IPS-18a (cell line): ENCODE data around the gene GALNTL6.
"Not testable (repeated sequence)": the region's sequence is repeated elsewhere in the genome, so short reads cannot be mapped to it uniquely, and the experiment has no call there.

Source experiments
- H3K27ac ChIP-seq: one replicate; pipeline ENCODE4 v1.5.1; 2013; ENCODE audit warnings: low read length
- H3K27me3 ChIP-seq: one replicate; pipeline ENCODE4 v1.6.1; 2013; ENCODE audit warnings: mild to moderate bottlenecking, low read length; ENCODE audit not compliant: control insufficient read depth, insufficient read depth
- H3K36me3 ChIP-seq: one replicate; pipeline ENCODE4 v1.6.1; 2013; ENCODE audit warnings: low read depth, low read length; ENCODE audit not compliant: control insufficient read depth
- H3K4me1 ChIP-seq: one replicate; pipeline ENCODE4 v1.6.1; 2013; ENCODE audit warnings: low read depth, low read length; ENCODE audit not compliant: control insufficient read depth
- H3K4me3 ChIP-seq: one replicate; pipeline ENCODE4 v1.5.1; 2013; ENCODE audit warnings: low read length
- H3K9ac ChIP-seq: one replicate; pipeline ENCODE4 v1.6.1; 2013; ENCODE audit warnings: mild to moderate bottlenecking, low read length, moderate library complexity
- H3K9me3 ChIP-seq: one replicate; pipeline ENCODE4 v1.6.1; 2013; ENCODE audit warnings: low read depth, low read length; ENCODE audit not compliant: control insufficient read depth

GALNTL6 gene

GRCh38 chr4:173014836-173015235 is 1201.6 kb downstream of the GALNTL6 start:
- no peaks in the 10 kb centered on the region for H3K27me3 ChIP-seq
- no peak overlapping the region for H3K9ac ChIP-seq
- H3K36me3 ChIP-seq, result no peaks in the 10 kb centered on the region
- H3K27ac ChIP-seq, result no peak overlapping the region
- no peak overlapping the region for H3K4me3 ChIP-seq
- H3K4me1 ChIP-seq, result peaks cover 22% of the 10 kb centered on the region
- H3K9me3 ChIP-seq, result no peaks in the 10 kb centered on the region

- Histone ChIP-seq H3K4me3 (no peak overlapping the region), H3K9ac (no peak overlapping the region), H3K27me3 (no peaks in the 10 kb centered on the region), H3K36me3 (no peaks in the 10 kb centered on the region), H3K27ac (no peak overlapping the region), H3K4me1 (peaks cover 22% of the 10 kb centered on the region), H3K9me3 (no peaks in the 10 kb centered on the region)
These were observed 1204.6 kb downstream of the GALNTL6 start for GRCh38 chr4:173017802-173018201.

- no peak overlapping the region for H3K27ac ChIP-seq
- peaks cover 17% of the 10 kb centered on the region for H3K4me1 ChIP-seq
- H3K9ac ChIP-seq, result no peak overlapping the region
- H3K36me3 ChIP-seq, result no peaks in the 10 kb centered on the region
- no peaks in the 10 kb centered on the region for H3K27me3 ChIP-seq
- H3K4me3 ChIP-seq, result no peak overlapping the region
- H3K9me3 ChIP-seq, result no peaks in the 10 kb centered on the region
These were observed 1205.2 kb downstream of the GALNTL6 start for GRCh38 chr4:173018446-173018845.

- no peaks in the 10 kb centered on the region for H3K27me3 ChIP-seq
- no peak overlapping the region for H3K9ac ChIP-seq
- H3K36me3 ChIP-seq, result no peaks in the 10 kb centered on the region
- H3K27ac ChIP-seq, result no peak overlapping the region
- no peaks in the 10 kb centered on the region for H3K9me3 ChIP-seq
- H3K4me1 ChIP-seq, result peaks cover 8% of the 10 kb centered on the region
- no peak overlapping the region for H3K4me3 ChIP-seq
These were observed 1206.5 kb downstream of the GALNTL6 start for GRCh38 chr4:173019664-173020063.

GRCh38 chr4:173021746-173022573 is 1208.8 kb downstream of the GALNTL6 start:
- not testable (repeated sequence) for H3K4me1 ChIP-seq, H3K9ac ChIP-seq, H3K4me3 ChIP-seq, H3K27me3 ChIP-seq, H3K9me3 ChIP-seq, H3K36me3 ChIP-seq, H3K27ac ChIP-seq

GRCh38 chr4:173024203-173024602 is 1211.0 kb downstream of the GALNTL6 start:
- Histone ChIP-seq H3K4me1 (peaks cover 9% of the 10 kb centered on the region), H3K27me3 (no peaks in the 10 kb centered on the region), H3K9me3 (no peaks in the 10 kb centered on the region), H3K4me3 (no peak overlapping the region), H3K27ac (no peak overlapping the region), H3K36me3 (no peaks in the 10 kb centered on the region), H3K9ac (no peak overlapping the region)

GRCh38 chr4:173025131-173025530 is 1211.9 kb downstream of the GALNTL6 start:
- Histone ChIP-seq H3K36me3 (no peaks in the 10 kb centered on the region), H3K9ac (no peak overlapping the region), H3K4me3 (no peak overlapping the region), H3K4me1 (peaks cover 10% of the 10 kb centered on the region), H3K27ac (no peak overlapping the region), H3K9me3 (no peaks in the 10 kb centered on the region), H3K27me3 (no peaks in the 10 kb centered on the region)

- Histone ChIP-seq H3K9ac (no peak overlapping the region), H3K9me3 (no peaks in the 10 kb centered on the region), H3K36me3 (no peaks in the 10 kb centered on the region), H3K27me3 (no peaks in the 10 kb centered on the region), H3K4me3 (no peak overlapping the region), H3K4me1 (peaks cover 28% of the 10 kb centered on the region), H3K27ac (no peak overlapping the region)
These were observed 1224.0 kb downstream of the GALNTL6 start for GRCh38 chr4:173037242-173037641.

- H3K4me1 ChIP-seq, result peaks cover 28% of the 10 kb centered on the region
- peak overlapping the region; percentile 27 for H3K9ac ChIP-seq
- H3K36me3 ChIP-seq, result no peaks in the 10 kb centered on the region
- no peaks in the 10 kb centered on the region for H3K27me3 ChIP-seq
- H3K27ac ChIP-seq, result no peak overlapping the region
- no peaks in the 10 kb centered on the region for H3K9me3 ChIP-seq
- no peak overlapping the region for H3K4me3 ChIP-seq
These were observed 1225.1 kb downstream of the GALNTL6 start for GRCh38 chr4:173038192-173038896.

GRCh38 chr4:173039617-173040577 is 1226.7 kb downstream of the GALNTL6 start:
- Histone ChIP-seq H3K27me3 (no peaks in the 10 kb centered on the region), H3K36me3 (no peaks in the 10 kb centered on the region), H3K4me3 (no peak overlapping the region), H3K9ac (no peak overlapping the region), H3K27ac (no peak overlapping the region), H3K9me3 (no peaks in the 10 kb centered on the region), H3K4me1 (peaks cover 28% of the 10 kb centered on the region)

- H3K4me1 ChIP-seq, result peaks cover 28% of the 10 kb centered on the region
- no peaks in the 10 kb centered on the region for H3K9me3 ChIP-seq
- no peak overlapping the region for H3K27ac ChIP-seq
- no peak overlapping the region for H3K9ac ChIP-seq
- no peaks in the 10 kb centered on the region for H3K36me3 ChIP-seq
- no peak overlapping the region for H3K4me3 ChIP-seq
- H3K27me3 ChIP-seq, result no peaks in the 10 kb centered on the region
These were observed 1228.3 kb downstream of the GALNTL6 start for GRCh38 chr4:173041482-173041881.
